Measurements from ENCODE around the gene SETBP1. TPM values are rescaled to one million over a fixed set of nuclear protein-coding genes. Genes with fewer than 3 reads are reported as not detected.

SETBP1 gene
- total RNA-seq, 1 experiment from 2014 or later: 0.05 TPM

GRCh38 chr18:44834867-44835469, 154.3 kb downstream of the SETBP1 start:
- H3K9ac ChIP-seq (ENCODE audit: low read length): no peak overlapping the region
- H3K4me1 ChIP-seq (ENCODE audit: control insufficient read depth in 1 of 2, insufficient read depth in 2 of 2, low read length in 2 of 2): no peaks in the 10 kb centered on the region
- H3K27me3 ChIP-seq (ENCODE audit: insufficient read depth, low read length): no peaks in the 10 kb centered on the region
- ATAC-seq: no peak
- no peak overlapping the region for H3K27ac ChIP-seq (ENCODE audit: low read depth, low read length)
- intact Hi-C loops (cut with micrococcal nuclease): no loop called here
- RAD21 ChIA-PET (ENCODE audit: low non-redundant PET in 1 of 2, low total read pairs in 2 of 2, uncharacterized antibody in 2 of 2, unreplicated experiment in 2 of 2): no interaction called here
- no peak overlapping the region for H3K4me3 ChIP-seq (replicated peaks in 1 of 2; ENCODE audit: low read depth in 1 of 2, low read length in 2 of 2)
- H3K36me3 ChIP-seq (ENCODE audit: control insufficient read depth in 1 of 2, insufficient read depth in 2 of 2, low read length in 2 of 2): no peaks in the 10 kb centered on the region
- H3K9me2 ChIP-seq (ENCODE audit: insufficient read depth): no peaks in the 10 kb centered on the region
- POLR2A ChIA-PET: no interaction called here
- peaks cover 16 to 36% of the 10 kb centered on the region in 2 experiments; a peak in 2 of 4 replicates for H3K9me3 ChIP-seq (ENCODE audit: control insufficient read depth in 1 of 2, insufficient read depth in 1 of 2, low read depth in 1 of 2, low read length in 2 of 2)
- no peak for DNase-seq (ENCODE audit: low read depth, low spot score)
- H3K79me2 ChIP-seq (ENCODE audit: insufficient read depth, low read length): no peaks in the 10 kb centered on the region
- CTCF ChIA-PET: no interaction called here
- H4K20me1 ChIP-seq (ENCODE audit: insufficient read depth): no peaks in the 10 kb centered on the region
- H2AFZ ChIP-seq (ENCODE audit: low read depth, low read length, poor library complexity, severe bottlenecking): no peak overlapping the region
- H3K4me2 ChIP-seq (ENCODE audit: low read length): no peak overlapping the region
- no TSS peak for BruUV-seq (replicated peaks)
- TF ChIP-seq ZFX (IDR thresholded peaks at IDR 0.05) (no peak), ZBTB33 (IDR thresholded peaks at IDR 0.05; ENCODE audit: extremely low read depth, insufficient replicate concordance, low read length) (no peak), POLR2AphosphoS5 (IDR thresholded peaks at IDR 0.05; ENCODE audit: low read depth, low read length) (no peak), ZNF274 (IDR thresholded peaks at IDR 0.05; ENCODE audit: low read depth, low read length) (no peak)

- Histone ChIP-seq H3K9me3 (ENCODE audit: control insufficient read depth in 1 of 2, insufficient read depth in 1 of 2, low read depth in 1 of 2, low read length in 2 of 2) (peaks cover 16 to 39% of the 10 kb centered on the region in 2 experiments; a peak in 2 of 4 replicates), H3K4me1 (ENCODE audit: control insufficient read depth in 1 of 2, insufficient read depth in 2 of 2, low read length in 2 of 2) (no peaks in the 10 kb centered on the region), H4K20me1 (ENCODE audit: insufficient read depth) (no peaks in the 10 kb centered on the region), H3K79me2 (ENCODE audit: insufficient read depth, low read length) (no peaks in the 10 kb centered on the region), H3K36me3 (ENCODE audit: control insufficient read depth in 1 of 2, insufficient read depth in 2 of 2, low read length in 2 of 2) (no peaks in the 10 kb centered on the region), H2AFZ (ENCODE audit: low read depth, low read length, poor library complexity, severe bottlenecking) (no peak overlapping the region), H3K27me3 (ENCODE audit: insufficient read depth, low read length) (no peaks in the 10 kb centered on the region), H3K27ac (ENCODE audit: low read depth, low read length) (no peak overlapping the region), H3K9me2 (ENCODE audit: insufficient read depth) (no peaks in the 10 kb centered on the region), H3K4me3 (replicated peaks in 1 of 2; ENCODE audit: low read depth in 1 of 2, low read length in 2 of 2) (no peak overlapping the region), H3K4me2 (ENCODE audit: low read length) (no peak overlapping the region), H3K9ac (ENCODE audit: low read length) (no peak overlapping the region)
- ChIA-PET RAD21 (ENCODE audit: low non-redundant PET in 1 of 2, low total read pairs in 2 of 2, uncharacterized antibody in 2 of 2, unreplicated experiment in 2 of 2) (no interaction called here), POLR2A (no interaction called here), CTCF (no interaction called here)
- no peak for TF ChIP-seq TCF7L2 (IDR thresholded peaks at IDR 0.05; ENCODE audit: borderline replicate concordance, extremely low read depth, insufficient read depth, insufficient read length)
- no peak for TF ChIP-seq EZH2 (IDR thresholded peaks at IDR 0.05)
- no peak for TF ChIP-seq ELF1 (IDR thresholded peaks at IDR 0.05; ENCODE audit: borderline replicate concordance, low read depth)
- no peak for TF ChIP-seq ZBTB33 (IDR thresholded peaks at IDR 0.05; ENCODE audit: extremely low read depth, insufficient replicate concordance, low read length)
- ATAC-seq (no peak), DNase-seq (ENCODE audit: low read depth, low spot score) (no peak)
- BruUV-seq (replicated peaks): no TSS peak
- intact Hi-C loops (cut with micrococcal nuclease): no loop called here
Measured at GRCh38 chr18:44835703-44836102, 155.0 kb downstream of the SETBP1 start.
